Stimulated activated CD4-positive, alpha-beta T cell treated with anti-CD3 and anti-CD28 coated beads, Interleukin-1b, Interleukin-23, amount 100 ng/mL, for 24 hours (primary cell): ENCODE data around the gene HCAR2.
"Not testable (repeated sequence)": the region's sequence is repeated elsewhere in the genome, so short reads cannot be mapped to it uniquely, and the experiment has no call there.

Experiments used
- DNase-seq, 4 experiments: peaks; one replicate each; pipeline ENCODE4 v3.0.0-alpha.2; 2020; ENCODE audit warnings: low read depth in 4 of 4, low spot score in 1 of 4

HCAR2 gene

DNA sequence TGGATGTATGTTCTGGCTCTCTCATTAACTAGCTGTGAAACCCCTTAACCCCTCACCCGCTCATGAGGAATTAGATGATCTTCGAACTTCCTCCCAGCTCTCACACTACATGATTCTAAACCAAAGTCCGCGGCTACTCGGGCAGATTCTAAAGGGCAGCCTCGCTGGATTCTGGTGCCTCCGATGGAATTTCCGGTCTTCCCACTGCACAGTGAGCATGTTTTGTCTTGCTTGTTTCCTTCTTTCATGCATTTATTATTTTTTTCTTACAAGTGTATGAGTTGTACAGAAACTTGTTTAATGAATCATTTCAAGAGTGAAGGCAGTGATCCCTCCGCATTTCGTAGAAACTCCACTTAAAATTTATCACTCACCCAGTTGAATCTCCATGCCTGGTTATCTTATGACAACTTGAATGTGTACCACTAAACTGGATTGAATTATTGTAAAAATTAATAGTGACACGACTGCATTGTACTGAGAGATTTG is 17.9 kb upstream of the HCAR2 start:
- no peak for DNase-seq

DNA sequence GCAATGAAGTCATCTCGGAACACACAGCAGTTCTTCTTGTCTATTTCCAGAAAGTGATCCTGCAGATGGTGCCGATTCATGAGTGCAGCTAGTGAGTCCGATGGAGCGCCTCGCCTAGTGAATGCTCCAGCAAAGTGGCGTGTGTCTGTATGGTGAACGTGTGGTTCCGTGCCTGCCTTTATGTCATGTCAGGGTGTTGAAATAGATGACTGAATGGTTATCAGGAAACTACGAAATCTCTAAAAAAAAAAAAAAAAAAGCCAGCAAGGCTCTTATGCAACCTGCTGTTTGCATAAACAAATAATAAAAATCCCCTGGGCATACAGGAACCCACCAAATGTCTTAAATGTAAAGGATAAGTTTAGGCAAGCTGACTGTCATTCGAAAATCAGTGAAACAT is 13.5 kb upstream of the HCAR2 start, which contains the start of gene HCAR3:
HCAR3 (minus strand) TSS at position 154 of the 400 bp plus-strand sequence; CDS start at position 80, 74 bp downstream.
- DNase-seq, result not testable (repeated sequence)

DNA sequence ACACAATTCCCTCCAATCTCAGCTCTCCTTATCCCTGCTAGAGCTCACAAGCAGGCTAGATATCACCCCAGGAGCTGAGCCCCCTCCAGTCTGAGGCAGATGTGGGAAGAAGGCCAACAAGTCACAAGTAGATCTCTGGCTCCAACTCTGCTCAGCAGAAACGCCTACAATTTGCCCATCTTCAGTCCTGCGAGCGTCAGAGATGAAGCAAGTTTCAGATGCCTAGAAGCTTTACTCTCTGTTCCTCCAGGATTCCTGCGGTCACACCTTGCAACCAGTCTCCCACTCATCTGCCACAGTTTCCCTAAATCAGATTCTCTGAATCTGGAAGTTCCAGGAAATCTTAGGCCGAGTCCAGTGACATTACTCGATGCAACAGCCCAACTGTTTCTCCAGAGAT is 12.1 kb upstream of the HCAR2 start:
- DNase-seq, result not testable (repeated sequence)

DNA sequence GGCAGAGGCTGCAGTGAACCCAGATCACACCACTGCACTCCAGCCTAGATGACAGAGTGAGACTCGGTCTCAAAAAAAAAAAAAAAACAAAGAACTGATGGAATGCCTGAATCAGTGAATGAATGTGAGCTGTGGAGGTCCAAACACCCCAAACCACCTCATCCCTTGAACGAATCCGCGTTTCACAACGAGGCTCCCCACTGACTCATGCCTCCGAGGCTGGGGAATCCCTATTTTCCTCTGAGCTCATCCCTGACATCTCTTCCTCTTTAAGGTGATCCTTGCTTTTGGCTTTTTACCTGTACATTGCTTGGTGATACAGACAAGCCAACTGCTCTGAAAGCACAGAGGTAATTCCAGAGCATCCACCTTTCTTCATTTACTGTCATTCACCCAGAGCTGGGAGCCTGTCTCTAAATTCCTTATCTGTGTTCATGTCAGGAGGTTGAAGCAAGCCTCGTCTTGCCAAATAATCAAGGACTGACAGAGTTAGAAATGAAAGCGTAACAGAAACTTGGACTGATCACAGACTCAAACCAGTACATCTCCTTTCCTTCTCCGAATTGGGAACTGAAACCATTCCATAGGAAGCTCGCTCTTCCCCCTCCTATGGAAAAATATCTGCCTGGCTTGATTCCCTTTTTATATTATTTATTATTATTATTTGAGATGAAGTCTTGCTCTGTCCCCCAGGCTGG is 10.5 kb upstream of the HCAR2 start:
- DNase-seq, result not testable (repeated sequence)

DNA sequence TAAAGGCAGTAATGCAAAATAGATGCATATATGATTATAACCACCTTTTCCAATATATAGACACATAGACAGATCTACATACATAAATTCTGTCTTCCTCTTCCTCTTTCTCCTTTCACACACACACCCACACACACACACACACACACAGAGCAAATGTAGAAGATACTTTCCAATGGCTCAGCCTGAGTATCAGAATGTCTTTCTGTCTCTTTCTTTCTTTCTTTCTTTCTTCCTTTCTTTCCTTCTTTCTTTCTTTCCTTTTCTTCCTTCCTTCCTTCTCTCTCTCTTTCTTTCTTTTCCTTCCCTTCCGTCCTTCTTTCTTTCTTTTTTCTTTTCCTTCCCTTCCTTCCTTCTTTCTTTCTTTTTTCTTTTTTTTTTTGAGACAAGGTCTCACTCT is 8.1 kb upstream of the HCAR2 start:
- DNase-seq, result not testable (repeated sequence)

DNA sequence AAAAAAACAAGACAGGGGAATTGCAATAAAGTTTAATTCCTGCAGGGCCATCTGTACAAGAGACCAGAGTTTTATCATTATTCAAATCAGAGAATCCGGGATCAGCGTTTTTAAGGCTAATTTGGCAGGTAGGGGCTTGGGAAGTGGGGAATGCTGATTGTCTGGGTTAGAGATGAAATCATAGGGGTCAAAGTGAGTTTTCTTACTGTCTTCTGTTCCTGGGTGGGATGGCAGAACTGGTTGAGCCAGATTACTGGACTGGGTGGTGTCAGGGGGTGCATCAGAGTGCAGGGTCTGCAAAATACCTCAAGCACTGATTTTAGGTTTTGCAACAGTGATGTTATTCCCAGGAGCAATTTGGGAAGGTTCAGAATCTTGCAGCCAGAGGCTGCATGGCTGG is 7.2 kb upstream of the HCAR2 start:
- DNase-seq, result not testable (repeated sequence)

DNA sequence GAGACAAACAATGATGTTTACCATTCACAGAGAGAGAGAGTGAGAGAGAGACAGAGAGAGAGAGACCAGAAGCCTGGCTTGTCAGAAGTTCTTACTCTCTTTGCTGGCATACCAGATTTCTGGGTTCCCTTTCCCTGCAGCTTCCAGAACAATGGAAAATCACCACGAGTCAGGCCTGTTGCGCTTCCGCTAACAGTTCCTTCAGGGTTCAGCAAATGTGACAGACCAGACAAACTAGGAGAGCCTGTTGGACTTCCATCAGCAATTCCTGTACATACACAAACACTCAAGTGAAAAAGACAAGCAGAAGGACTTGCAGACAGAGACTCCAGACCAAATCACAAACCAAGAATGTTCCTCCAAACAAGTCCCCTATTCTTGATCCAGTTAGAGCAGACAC is 6.1 kb upstream of the HCAR2 start:
- not testable (repeated sequence) for DNase-seq

DNA sequence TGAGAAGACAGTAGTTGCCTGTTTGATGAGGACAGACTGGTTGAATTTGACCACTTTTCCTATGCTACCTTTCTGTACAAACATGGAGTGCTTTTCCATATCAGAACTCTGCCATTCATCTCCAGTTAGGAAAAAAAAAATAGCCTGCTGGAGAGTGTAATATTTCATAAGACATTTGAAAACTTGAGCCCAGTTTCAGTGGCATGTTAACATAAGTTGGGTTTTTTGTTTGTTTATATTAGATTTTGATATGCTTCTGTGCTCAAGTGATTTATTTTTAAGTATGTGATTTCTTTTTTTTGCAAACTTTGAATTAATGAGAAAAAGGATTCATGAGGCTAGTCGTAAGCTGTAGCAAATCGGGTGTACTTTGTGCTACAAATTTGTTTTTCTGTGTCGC is 684 bp upstream of the HCAR2 start:
- not testable (repeated sequence) for DNase-seq

DNA sequence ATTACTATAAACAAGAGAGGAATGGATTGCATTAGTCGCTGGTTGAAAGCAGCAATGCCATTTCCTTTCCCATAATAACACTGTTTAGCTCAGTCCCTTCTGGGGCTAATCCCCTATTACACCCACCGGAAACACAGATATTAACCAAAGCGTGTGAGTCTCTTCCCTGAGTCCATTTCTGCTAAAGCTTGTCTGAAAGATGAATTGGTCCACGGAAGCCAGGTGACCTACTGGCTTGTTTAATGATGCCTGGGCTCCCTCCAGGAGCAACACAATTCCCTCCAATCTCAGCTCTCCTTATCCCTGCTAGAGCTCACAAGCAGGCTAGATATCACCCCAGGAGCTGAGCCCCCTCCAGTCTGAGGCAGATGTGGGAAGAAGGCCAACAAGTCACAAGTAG is 1.7 kb downstream of the HCAR2 start:
- not testable (repeated sequence) for DNase-seq

DNA sequence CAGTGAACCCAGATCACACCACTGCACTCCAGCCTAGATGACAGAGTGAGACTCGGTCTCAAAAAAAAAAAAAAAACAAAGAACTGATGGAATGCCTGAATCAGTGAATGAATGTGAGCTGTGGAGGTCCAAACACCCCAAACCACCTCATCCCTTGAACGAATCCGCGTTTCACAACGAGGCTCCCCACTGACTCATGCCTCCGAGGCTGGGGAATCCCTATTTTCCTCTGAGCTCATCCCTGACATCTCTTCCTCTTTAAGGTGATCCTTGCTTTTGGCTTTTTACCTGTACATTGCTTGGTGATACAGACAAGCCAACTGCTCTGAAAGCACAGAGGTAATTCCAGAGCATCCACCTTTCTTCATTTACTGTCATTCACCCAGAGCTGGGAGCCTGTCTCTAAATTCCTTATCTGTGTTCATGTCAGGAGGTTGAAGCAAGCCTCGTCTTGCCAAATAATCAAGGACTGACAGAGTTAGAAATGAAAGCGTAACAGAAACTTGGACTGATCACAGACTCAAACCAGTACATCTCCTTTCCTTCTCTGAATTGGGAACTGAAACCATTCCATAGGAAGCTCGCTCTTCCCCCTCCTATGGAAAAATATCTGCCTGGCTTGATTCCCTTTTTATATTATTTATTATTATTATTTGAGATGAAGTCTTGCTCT is 3.0 kb downstream of the HCAR2 start:
- not testable (repeated sequence) for DNase-seq

DNA sequence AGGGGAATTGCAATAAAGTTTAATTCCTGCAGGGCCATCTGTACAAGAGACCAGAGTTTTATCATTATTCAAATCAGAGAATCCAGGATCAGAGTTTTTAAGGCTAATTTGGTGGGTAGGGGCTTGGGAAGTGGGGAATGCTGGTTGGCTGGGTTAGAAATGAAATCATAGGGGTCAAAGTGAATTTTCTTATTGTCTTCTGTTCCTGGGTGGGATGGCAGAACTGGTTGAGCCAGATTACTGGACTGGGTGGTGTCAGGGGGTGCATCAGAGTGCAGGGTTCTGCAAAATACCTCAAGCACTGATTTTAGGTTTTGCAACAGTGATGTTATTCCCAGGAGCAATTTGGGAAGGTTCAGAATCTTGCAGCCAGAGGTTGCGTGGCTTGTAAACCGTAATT is 6.2 kb downstream of the HCAR2 start:
- not testable (repeated sequence) for DNase-seq

DNA sequence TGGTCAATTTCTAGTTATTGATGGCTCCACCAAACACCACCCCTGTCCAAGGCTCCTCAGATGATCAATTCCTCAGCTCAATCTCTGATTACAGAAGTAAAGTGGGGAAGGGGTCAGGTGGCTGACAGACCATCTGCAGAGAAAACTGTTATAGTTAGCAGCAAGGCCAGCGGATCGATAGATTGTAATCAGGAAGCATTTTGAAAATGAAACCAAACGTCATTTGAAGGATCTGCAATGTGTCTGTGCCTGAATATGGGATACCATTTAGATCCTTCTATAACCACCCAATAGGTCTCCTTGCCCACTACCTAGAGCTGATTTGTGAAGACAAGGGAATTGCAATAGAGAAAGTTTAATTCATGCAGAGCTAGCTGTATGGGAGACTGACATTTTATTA is 11.6 kb downstream of the HCAR2 start:
- no peak for DNase-seq

DNA sequence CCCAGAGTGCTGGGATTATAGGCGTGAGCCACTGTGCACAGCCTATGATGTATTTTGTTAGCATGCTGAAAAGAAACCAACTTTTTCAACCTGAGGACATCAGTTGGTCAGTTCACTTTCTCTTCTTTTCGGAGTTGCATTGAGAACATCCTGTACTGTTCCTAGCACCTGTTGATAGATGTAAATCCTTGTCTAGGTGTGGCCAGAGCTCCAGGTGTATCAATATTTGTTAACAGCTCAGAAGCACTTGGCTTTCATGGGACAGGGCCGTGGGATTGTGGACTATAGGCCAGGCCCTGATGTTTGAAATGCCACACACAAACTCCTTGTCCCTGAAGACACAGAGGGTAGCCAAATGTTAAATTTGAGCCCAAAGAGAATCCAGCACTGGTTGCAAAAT is 14.9 kb downstream of the HCAR2 start:
- DNase-seq, result no peak

DNA sequence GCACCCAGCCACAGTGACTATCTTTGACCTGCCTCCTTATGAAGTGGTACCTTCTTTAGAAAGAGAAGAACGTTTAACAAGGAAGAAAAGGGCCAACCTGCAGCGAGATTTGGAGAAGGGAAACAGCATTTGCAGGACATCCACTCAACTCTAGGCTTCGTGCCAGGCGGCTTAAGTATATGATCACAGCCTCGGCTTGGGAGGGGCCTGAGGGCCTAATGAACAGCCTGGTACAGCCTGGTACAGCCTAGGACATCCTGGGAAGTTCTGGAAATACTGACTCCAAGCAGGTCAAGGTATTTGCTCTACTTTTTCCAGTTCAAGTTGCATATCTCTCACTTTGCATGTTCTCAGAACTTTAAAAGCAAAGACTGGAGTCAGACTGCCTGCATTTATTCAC is 16.1 kb downstream of the HCAR2 start:
- DNase-seq, result no peak

DNA sequence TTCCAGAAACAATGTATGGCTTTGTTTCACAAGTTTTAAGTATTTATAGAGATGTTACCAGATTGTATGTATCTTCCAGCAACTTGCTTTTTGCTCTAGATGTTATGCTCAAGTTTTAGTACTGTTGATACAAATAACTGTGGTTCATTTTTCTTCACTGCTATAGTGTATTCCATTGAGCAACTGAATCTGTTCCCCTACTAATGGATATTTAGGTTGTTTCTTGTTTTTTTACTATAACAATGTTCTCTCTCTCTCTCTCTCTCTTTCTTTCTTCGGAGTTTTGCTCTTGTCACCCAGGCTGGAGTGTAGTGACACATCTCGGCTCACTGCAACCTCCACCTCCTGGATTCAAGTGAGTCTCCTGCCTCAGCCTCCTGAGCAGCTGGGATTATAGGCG is 16.6 kb downstream of the HCAR2 start:
- no peak for DNase-seq

DNA sequence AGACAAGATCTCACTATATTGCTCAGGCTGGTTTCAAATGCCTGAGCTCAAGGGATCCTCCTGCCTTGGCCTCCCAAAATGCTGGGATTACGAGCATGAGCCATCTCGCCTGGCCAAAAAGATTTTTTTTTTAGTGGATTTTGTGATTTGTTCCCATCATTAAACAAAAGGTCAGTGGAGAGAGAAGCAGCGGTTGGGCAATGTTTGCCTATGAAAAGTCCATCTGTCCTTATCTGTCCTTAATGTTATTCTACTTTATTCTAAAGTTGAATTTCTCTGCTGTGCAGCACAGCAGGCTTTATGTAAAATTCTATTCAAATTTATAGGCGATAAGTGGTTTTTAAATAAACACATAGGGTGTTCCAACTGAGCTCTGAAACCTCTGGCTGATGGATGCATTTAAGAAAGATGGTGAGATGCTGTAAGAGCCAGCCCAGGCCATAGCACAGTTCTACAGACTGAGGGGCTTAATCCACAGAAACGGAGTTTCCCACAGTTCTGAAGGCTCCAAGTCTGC is 18.8 kb downstream of the HCAR2 start:
- DNase-seq, result no peak

DNA sequence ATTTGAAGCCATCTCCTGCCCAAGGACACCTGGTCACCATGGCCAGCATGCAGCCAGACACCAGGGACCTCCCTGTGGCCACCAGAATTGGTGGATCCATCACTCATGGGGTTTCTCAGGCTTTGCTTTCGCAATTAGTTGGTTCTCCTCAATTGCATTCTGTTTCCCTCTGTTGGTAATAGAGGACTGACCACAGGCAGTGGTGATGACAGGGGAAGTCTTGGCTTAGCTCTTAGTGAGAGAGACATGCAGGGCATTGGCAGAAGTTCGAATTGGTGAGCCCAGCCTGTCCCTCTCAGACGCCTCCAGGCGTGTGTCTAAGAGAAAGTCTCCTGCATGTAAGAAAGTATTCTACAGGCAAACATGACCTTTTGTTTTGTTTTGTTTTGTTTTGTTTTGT is 21.3 kb downstream of the HCAR2 start:
- DNase-seq, result no peak

DNA sequence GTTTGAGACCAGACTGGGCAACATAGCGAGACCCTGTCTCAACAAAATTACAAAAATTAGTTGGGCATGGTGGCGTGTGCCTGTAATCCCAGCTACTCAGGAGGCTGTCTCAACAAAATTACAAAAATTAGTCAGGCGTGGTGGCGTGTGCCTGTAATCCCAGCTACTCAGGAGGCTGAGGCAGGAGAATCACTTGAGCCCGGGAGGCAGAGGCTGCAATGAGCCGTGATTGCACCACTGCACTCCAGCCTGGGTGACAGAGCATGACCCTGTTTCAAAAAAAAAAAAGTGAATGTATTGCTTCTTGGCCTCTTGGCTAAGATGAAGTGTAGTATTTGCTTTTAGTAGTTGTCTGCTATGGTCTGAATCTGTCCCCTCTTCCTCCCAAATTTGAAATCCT is 22.2 kb downstream of the HCAR2 start:
- not testable (repeated sequence) for DNase-seq

DNA sequence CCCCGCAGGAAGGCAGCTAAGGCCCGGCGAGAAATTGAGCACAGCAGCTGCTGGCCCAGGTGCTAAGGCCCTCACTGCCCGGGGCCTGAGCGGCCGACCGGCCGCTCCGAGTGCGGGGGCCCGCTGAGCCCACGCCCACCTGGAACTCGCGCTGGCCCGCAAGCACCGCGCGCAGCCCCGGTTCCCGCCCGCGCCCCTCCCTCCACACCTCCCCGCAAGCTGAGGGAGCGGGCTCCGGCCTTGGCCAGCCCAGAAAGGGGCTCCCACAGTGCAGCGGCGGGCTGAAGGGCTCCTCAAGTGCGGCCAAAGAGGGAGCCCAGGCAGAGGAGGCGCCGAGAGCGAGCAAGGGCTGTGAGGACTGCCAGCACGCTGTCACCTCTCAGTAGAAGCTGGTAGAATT is 26.4 kb downstream of the HCAR2 start:
- not testable (repeated sequence) for DNase-seq

DNA sequence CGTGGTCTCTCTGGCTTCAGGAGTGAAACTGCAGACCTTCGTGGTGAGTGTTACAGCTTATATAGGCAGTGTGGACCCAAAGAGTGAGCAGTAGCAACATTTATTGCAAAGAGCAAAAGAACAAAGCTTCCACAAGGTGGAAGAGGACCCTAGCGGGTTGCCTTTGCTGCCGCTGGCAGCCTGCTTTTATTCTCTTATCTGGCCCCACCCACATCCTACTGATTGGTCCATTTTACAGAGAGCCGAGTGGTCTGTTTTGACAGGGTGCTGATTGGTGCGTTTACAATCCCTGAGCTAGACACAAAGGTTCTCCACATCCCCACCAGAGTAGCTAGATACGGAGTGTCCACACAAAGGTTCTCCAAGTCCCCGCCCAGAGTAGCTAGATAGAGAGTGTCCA is 27.1 kb downstream of the HCAR2 start:
- DNase-seq, result not testable (repeated sequence)

DNA sequence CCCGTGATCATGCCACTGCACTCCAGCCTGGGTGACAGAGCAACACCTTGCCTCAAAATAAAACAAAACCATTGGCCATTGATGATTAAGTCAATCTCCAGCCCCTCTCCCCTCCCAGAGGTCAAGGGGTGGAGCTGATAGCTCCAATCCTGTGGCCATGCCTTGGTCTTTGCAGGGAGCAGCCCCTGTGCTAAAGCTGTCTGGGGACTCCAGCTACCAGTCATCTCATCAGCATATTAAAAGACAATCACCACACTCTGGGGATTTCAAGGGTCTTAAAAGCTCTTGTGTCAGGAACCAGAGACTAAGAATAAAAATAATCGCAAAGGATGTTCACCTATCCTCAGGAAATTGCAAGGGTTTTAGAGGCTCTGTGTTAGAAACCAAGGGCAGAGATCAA is 30.6 kb downstream of the HCAR2 start:
- DNase-seq, result no peak

DNA sequence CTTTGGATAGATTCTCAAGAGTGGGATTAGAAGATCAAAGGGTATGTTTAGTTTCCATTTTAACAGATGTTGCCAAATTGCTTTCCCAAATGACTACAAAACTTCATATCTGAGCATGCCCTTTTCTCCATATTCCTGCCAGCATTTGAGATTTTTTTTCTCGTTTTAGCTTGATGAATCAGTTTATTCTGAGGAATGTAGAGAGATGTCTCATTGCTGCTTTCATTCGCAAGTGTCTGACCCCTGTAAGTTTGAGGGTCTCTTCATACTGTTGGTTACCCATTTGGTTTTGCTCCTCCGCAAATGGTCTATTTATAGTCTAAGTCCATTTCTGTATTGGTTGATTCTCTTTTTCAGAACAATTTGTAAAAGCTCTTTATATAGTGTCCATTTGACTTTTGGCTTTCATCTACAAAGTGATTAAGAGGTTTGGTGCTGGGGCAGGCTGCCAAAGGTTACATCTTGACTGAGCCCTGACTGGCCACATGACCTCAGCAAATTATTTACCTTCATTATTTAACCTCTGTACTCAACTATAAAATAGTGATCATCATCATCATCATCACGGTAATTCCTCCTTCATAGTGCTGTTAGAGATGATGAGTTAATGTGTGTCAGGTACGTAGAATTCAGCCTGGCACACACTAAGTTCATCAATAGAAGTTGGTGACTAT is 33.6 kb downstream of the HCAR2 start:
- DNase-seq, result no peak
